Right hindlimb (tissue), 1 donor: ENCODE measurements around the gene MARF1.
"Not testable (repeated sequence)": the region's sequence is repeated elsewhere in the genome, so short reads cannot be mapped to it uniquely, and the experiment has no call there.

Source experiments
- DNase-seq: peaks from one replicate; pipeline ENCODE4 v3.0.0-alpha.2; 2018

The MARF1 gene

DNA sequence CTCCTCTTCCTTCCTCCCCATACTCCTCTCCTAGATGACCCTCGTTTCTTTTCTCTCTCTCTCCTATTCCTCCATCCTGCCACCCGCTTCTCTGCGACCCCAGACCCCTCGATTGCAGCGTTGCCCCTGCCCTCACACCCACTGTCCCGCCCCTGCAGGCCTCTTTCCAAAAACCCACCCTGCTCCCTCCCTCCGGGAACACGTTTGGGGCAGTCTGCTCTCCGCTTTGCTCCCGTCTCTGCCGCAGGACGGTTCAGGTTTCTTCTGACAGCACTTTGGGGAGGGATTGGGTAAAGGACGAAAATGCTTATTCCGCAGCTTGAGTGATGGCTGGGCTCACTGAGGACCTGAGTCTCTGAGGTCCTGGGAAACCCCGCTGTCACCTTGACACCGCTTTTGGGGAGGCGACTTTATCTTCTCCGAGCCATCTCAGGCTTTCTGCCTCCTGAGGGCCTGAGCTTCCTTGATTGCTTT is 7.8 kb upstream of the MARF1 start:
- peak; percentile 64 for DNase-seq

- peak; percentile 94 for DNase-seq
Measured at GRCh38 chr16:15650019-15650697, 7.2 kb upstream of the MARF1 start, which contains the start of gene NDE1. TSS of gene NDE1 (plus strand) at chr16:15650245. CDS start at chr16:15664779, 14,534 bp downstream.

DNA sequence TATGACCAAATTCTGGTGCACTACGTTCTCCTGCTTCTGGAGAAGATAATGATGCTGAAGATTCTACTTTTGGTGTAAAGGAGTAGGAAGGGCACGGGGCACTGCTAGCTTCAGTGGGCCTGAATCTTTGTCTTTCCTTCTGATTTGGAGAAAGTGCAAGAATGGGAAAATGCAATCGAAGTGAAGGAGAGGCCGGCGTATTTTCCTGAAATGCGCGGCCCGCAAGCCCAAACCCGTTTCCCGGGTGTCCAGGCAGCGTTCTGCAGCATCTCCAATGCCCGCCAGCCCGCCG is 6.7 kb upstream of the MARF1 start:
- no peak for DNase-seq

DNA sequence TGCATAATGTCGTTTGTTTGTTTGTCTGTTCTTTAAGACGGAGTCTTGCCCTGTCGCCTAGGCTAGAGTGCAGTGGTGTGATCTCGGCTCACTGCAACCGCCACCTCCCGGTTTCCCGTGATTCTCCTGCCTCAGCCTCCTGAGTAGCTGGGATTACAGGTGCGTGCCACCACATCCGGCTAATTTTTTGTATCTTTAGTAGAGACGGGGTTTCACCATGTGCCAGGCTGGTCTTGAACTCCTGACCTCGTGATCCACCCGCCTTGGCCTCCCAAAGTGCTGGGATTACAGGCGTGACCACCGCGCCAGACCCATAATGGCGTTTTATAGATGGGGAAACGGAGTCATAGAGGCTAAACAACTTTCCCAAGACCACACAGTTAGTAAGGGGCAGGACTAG is 6.4 kb upstream of the MARF1 start:
- DNase-seq = not testable (repeated sequence)

DNA sequence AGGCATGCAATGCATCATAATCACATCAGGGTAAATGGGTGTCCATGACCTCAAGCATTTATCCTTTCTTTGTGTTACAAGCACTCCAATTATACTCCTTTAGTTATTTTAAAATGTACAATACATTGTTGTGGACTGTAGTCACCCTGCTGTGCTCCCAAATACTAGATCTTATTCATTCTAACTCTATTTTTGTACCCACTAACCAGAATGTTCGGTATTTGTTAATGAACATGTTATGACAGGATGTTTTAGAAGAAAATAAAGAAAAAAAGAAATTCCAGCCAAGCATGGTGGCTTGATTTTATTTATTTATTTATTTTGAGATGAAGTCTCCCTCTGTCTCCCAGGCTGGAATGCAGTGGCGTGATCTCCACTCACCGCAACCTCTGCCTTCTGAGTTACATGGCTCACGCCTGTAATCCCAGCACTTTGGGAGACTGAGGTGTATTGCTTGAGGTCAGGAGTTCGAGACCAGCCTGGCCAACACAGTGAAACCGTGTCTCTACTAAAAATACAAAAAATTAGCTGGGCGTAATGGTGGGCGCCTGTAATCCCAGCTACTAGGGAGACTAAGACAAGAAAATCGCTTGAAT is 5.3 kb upstream of the MARF1 start:
- DNase-seq = no peak

GRCh38 chr16:15647294-15648014 is 4.5 kb upstream of the MARF1 start:
- no peak for DNase-seq

GRCh38 chr16:15646557-15647293 is 3.8 kb upstream of the MARF1 start:
- DNase-seq = not testable (repeated sequence)

DNA sequence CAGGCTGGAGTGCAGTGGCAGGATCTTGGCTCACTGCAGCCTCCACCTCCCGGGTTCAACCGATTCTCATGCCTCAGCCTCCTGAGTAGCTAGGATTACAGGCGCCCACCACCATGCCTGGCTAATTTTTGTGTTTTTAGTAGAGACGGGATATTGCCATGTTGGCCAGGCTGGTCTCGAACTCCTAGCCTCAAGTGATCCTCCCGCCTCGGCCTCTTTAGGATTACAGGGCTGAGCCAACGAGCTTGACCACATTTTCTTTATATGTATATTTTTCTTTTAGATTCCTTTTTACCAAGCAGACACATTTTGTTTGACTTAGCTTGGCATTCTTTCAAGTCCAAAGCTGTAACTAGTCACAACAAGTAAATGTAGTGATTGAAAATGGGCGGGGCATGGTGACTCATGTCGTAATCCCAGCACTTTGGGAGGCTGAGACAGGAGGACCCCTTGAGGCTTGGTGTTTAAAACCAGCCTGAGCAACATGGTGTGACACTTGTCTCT is 2.1 kb upstream of the MARF1 start:
- DNase-seq = not testable (repeated sequence)

DNA sequence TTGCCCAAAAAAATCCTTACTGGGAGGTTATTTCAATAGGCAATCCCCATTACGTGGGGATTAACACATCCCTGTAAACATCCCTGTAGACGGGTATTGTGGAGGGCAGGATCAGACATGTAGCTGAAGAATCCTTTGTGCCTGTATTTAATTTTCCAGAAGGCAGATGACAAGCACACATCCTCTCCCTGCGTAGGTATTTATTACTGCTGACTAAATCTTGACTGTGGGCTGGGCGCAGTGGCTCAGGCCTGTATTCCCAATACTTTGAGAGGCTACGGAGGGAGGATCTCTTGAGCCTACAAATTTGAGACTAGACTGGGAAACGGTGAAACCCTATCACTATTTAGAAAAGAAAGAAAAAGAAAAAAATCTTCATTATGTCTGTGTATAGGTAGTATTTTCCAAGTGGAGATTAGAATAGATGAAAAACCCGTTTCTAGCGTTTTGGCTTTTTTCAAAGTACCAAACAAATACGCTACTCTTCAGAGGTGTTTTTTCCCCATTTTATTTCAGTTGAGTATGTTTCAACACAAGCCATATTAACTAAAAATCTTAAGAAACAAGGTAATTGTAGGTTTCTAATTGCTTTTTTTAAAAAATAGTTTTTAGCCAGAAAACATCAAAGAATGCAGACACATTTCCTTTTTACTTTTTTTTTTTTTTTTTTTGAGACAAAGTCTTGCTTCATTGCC is 1.5 kb upstream of the MARF1 start:
- no peak for DNase-seq

DNA sequence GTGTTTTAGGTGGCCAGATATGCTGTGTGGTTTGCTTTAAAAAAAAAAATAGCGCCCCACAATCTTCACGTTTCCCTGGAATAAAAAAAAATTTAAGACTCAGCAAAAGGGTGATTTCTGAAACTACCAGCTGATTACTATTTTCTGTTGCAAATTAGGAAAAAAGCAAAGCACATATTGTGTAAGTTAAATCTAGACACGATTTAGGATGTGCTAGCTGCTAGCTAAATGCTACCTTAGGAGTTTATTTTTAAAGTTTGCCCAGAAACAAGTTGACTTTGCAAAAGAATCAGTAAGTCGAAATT is 944 bp upstream of the MARF1 start:
- DNase-seq = no peak

- peak; percentile 81 for DNase-seq
Measured at GRCh38 chr16:15642557-15643047, 352 bp downstream of the MARF1 start.

DNA sequence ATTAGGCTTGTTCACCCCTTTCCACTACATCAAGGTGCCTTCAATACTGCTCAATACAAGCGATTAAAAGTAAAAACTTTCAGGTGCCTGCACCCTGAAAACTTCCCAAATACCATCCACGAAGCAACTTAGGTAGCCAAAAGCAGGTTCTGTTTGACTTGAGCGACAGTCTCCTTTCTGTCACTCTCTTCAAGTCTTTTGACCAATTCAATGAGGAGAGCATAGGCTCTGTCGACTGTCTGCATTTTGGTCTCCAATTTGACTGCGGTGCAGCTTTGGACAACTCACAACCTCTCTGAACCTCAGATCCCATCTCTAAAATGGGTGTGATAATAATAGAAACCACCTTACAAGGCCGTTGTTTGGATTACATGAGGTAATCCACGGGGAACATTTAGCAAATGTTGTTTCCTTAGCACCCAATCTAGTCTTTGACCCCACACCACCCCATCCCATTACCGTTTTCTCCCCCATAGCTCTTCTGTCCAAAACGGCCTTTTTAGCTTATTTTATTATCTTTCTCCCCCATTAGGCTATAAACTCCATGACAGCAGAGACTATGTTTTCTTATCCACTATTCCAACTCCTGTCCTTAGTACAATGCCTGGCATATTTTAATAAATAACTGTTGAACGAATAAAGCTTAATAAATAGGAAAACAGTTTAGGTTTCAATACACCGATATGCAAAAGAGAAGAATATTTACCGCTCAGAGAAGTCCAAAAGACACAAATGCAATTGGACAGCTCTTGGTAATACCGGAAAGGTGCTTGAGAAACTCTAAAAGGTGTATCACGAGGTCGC is 999 bp downstream of the MARF1 start:
- no peak for DNase-seq

- no peak for DNase-seq
Measured at GRCh38 chr16:15640966-15641365, 2.0 kb downstream of the MARF1 start.

DNA sequence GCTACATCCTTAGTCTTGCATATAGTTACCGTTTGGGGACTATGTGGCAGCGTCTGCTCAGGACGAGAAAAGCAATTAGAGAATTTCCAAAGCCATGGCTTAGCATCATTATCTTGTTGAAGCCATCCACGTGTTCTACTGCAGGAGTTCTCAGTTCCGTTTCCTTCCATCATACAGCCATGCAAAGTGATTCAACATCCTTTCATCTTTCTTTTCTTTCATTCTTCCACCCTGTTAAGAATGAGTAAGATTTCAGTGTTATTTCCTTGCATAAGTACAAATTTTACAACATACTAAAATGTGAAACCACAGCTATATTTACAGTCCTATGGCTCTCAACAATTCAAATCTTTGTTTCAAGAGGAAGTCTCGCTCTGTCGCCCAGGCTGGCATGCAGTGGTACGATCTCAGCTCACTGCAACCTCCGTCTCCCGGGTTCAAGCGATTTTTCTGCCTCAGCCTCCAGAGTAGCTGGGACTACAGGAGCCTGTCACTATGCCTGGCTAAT is 3.8 kb downstream of the MARF1 start:
- DNase-seq = no peak

DNA sequence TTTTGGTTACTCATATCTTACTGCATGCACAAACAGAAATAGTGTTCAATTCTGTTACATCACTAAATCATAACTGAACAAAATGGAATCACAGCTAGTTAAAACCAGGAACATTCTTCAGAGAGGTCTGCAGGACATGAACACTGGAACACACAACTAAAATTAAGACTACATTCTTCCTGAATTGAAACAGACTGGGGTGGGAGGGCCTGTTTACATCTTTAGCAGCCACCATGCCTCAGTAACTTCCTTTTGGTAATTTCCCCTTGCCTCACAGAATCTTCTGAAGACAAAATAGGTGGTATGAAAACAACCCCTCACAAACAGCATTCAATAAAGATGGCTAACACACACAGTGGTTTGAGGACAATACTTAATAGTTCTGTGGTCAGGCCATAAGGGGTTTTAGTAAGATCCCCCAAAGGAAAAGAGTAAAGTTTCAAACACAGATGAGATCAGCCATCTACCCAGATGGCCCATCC is 6.5 kb downstream of the MARF1 start:
- DNase-seq = no peak

DNA sequence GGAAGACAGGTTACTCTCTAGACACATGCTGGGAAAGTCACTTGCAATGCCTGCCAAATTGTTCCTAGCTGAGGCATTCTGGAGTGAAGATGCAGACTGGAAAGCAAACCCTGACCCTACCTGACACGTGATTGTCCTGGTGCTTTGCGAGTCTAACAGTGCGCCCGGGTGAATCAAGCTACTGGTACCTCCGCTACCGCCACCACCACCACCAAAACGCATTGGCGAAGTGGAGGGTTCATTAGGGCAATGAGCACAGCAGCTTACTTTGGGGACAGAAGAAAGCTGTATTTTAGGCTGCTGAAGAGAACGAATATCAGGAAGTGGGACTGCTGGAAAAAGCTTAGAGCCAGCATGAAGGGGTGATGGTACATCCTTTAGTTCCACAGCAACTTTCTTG is 7.0 kb downstream of the MARF1 start:
- DNase-seq = no peak

GRCh38 chr16:15631730-15632409 is 11.1 kb downstream of the MARF1 start:
- DNase-seq = no peak

- DNase-seq = no peak
Measured at GRCh38 chr16:15621889-15622288, 21.1 kb downstream of the MARF1 start.

- DNase-seq = no peak
Measured at GRCh38 chr16:15621456-15621855, 21.5 kb downstream of the MARF1 start.

DNA sequence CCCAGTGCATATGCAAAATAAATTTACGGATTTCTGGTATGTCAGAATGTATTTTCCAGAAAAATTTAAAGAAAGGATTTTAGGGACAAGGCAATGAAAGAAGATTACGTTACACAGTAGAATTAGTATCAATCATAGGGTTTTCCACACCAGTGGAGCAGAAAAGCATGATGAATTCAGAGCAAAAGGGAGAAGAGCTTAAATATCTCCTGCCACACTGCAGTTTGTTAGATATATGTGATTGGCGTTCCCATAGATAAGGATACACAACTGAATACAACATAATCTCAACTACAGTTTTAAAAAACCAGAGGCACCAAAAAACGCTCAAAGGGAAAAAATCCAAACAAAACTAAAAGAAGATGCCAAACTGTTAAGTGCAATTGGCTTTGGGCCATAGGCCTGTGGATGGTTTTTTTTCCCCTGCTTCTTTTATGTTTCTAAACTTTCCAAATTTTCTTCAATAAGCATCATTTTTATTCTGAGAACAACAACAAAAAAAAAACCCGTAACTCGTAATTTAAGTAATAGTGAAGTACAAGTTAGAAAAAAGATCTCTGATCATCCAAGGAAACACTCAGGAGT is 22.3 kb downstream of the MARF1 start:
- DNase-seq = no peak
